Measurements from ENCODE around the gene CLEC4G. TPM values are rescaled to one million over a fixed set of nuclear protein-coding genes. Genes with fewer than 3 reads are reported as not detected.

The CLEC4G gene
- total and polyA plus RNA-seq, 9 of the 15 experiments (the other 6 are each of a cell fraction or from before 2014, with no cell fraction given) = not detected

DNA sequence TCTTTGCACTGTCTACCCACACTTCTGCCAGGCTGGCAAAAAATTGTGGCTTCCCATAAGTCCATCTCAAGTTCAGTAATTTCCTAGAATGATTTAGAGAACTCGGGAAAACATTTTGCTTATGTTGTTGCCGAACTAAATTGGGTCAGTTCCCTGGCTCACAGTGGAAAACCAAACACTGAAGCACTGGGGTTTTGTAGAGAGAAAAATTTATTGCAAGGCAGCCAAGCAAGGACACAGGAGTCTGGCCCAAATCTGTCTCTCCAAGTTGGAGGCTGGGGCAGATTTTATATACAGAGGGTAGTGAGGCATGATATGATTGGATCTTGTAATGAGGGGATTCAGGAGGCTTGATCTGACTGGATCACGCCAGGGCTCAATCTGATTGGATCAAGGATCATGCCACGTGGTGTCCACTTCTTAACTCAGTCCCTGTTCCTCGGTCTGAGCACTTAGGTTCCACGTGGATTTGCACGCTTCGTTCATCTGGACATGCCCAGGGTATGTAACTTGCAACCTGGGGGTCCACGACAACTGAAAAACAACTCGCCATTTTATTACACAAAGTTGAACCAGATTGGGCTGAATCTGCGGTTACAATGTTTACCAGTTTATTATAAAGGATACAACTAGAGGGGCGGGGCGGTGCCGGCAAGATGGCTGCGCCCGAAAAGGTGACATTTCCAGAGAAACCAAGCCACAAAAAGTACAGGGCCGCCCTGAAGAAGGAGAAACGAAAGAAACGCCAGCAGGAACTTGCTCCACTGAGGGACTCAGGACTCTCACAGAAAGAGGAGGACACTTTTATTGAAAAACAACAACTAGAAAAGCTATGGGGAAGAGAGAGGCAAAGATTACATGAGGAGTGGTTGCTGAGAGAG, 8.1 kb upstream of the CLEC4G start:
- POLR2A ChIA-PET = interaction anchor here (1.2 kb wide), 1 partner anchor 91 kb away, joined by 3 read pairs; no protein-coding TSS in a partner anchor
- Histone ChIP-seq H3K27me3 (ENCODE audit: control insufficient read depth in 2 of 2, insufficient read depth in 2 of 2, low read length in 2 of 2) (peaks cover 4 to 9% of the 10 kb centered on the region in 2 experiments; a peak in 3 of 5 replicates), H3K79me2 (ENCODE audit: control insufficient read depth, insufficient read depth, low read length) (no peaks in the 10 kb centered on the region), H3K36me3 (ENCODE audit: control insufficient read depth, insufficient read depth, low read length) (no peaks in the 10 kb centered on the region), H4K20me1 (replicated peaks; ENCODE audit: control insufficient read depth, insufficient read depth, low read length) (no peaks in the 10 kb centered on the region), H3K9me1 (ENCODE audit: control insufficient read depth, insufficient read depth, low read length) (no peaks in the 10 kb centered on the region), H3K4me3 (no peak overlapping the region), H2AFZ (ENCODE audit: low read depth, low read length) (peak overlapping the region; percentile 91), H3K9me3 (replicated peaks; ENCODE audit: control insufficient read depth, insufficient read depth, low read depth, low read length) (0 out of 2 replicates have a peak, but pooled peaks cover 3% of the 10 kb centered on the region), H3K4me2 (ENCODE audit: insufficient read depth, low read length) (peak overlapping the region; percentile 32; the same call in 1 of the 2 replicates), H3K27ac (ENCODE audit: extremely low read depth, low read depth, low read length) (no peak overlapping the region), H3K4me1 (replicated peaks in 1 of 2; ENCODE audit: control insufficient read depth in 2 of 2, insufficient read depth in 2 of 2, low read length in 2 of 2) (peaks cover 0 to 2% of the 10 kb centered on the region in 2 experiments; a peak in 3 of 5 replicates), H3K9ac (ENCODE audit: insufficient read depth in 1 of 2, low read depth in 2 of 2, low read length in 2 of 2) (no peak overlapping the region)
- DNase-seq (ENCODE audit: extremely low read depth in 1 of 4, low spot score in 3 of 4) (no peak), FAIRE-seq (peak; percentile 46), ATAC-seq (no peak)
- 12% methylated on average over 19 of the region's 19 CpGs for WGBS (ENCODE audit: insufficient coverage, low coverage, missing lambda C conversion rate)
- intact Hi-C loops (cut with micrococcal nuclease) (no loop called here), in situ Hi-C loops (cut with MboI) (no loop called here)
- BruUV-seq (replicated peaks) = no TSS peak
- CTCF ChIA-PET (ENCODE audit: low intra/inter-chr PET ratio) = no interaction called here
- TF ChIP-seq, protein P1, sequence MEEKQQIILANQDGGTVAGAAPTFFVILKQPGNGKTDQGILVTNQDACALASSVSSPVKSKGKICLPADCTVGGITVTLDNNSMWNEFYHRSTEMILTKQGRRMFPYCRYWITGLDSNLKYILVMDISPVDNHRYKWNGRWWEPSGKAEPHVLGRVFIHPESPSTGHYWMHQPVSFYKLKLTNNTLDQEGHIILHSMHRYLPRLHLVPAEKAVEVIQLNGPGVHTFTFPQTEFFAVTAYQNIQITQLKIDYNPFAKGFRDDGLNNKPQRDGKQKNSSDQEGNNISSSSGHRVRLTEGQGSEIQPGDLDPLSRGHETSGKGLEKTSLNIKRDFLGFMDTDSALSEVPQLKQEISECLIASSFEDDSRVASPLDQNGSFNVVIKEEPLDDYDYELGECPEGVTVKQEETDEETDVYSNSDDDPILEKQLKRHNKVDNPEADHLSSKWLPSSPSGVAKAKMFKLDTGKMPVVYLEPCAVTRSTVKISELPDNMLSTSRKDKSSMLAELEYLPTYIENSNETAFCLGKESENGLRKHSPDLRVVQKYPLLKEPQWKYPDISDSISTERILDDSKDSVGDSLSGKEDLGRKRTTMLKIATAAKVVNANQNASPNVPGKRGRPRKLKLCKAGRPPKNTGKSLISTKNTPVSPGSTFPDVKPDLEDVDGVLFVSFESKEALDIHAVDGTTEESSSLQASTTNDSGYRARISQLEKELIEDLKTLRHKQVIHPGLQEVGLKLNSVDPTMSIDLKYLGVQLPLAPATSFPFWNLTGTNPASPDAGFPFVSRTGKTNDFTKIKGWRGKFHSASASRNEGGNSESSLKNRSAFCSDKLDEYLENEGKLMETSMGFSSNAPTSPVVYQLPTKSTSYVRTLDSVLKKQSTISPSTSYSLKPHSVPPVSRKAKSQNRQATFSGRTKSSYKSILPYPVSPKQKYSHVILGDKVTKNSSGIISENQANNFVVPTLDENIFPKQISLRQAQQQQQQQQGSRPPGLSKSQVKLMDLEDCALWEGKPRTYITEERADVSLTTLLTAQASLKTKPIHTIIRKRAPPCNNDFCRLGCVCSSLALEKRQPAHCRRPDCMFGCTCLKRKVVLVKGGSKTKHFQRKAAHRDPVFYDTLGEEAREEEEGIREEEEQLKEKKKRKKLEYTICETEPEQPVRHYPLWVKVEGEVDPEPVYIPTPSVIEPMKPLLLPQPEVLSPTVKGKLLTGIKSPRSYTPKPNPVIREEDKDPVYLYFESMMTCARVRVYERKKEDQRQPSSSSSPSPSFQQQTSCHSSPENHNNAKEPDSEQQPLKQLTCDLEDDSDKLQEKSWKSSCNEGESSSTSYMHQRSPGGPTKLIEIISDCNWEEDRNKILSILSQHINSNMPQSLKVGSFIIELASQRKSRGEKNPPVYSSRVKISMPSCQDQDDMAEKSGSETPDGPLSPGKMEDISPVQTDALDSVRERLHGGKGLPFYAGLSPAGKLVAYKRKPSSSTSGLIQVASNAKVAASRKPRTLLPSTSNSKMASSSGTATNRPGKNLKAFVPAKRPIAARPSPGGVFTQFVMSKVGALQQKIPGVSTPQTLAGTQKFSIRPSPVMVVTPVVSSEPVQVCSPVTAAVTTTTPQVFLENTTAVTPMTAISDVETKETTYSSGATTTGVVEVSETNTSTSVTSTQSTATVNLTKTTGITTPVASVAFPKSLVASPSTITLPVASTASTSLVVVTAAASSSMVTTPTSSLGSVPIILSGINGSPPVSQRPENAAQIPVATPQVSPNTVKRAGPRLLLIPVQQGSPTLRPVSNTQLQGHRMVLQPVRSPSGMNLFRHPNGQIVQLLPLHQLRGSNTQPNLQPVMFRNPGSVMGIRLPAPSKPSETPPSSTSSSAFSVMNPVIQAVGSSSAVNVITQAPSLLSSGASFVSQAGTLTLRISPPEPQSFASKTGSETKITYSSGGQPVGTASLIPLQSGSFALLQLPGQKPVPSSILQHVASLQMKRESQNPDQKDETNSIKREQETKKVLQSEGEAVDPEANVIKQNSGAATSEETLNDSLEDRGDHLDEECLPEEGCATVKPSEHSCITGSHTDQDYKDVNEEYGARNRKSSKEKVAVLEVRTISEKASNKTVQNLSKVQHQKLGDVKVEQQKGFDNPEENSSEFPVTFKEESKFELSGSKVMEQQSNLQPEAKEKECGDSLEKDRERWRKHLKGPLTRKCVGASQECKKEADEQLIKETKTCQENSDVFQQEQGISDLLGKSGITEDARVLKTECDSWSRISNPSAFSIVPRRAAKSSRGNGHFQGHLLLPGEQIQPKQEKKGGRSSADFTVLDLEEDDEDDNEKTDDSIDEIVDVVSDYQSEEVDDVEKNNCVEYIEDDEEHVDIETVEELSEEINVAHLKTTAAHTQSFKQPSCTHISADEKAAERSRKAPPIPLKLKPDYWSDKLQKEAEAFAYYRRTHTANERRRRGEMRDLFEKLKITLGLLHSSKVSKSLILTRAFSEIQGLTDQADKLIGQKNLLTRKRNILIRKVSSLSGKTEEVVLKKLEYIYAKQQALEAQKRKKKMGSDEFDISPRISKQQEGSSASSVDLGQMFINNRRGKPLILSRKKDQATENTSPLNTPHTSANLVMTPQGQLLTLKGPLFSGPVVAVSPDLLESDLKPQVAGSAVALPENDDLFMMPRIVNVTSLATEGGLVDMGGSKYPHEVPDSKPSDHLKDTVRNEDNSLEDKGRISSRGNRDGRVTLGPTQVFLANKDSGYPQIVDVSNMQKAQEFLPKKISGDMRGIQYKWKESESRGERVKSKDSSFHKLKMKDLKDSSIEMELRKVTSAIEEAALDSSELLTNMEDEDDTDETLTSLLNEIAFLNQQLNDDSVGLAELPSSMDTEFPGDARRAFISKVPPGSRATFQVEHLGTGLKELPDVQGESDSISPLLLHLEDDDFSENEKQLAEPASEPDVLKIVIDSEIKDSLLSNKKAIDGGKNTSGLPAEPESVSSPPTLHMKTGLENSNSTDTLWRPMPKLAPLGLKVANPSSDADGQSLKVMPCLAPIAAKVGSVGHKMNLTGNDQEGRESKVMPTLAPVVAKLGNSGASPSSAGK (IDR thresholded peaks at IDR 0.05) = peak; percentile 36; the same call in 1 of the 2 replicates
- TF ChIP-seq, protein P2, sequence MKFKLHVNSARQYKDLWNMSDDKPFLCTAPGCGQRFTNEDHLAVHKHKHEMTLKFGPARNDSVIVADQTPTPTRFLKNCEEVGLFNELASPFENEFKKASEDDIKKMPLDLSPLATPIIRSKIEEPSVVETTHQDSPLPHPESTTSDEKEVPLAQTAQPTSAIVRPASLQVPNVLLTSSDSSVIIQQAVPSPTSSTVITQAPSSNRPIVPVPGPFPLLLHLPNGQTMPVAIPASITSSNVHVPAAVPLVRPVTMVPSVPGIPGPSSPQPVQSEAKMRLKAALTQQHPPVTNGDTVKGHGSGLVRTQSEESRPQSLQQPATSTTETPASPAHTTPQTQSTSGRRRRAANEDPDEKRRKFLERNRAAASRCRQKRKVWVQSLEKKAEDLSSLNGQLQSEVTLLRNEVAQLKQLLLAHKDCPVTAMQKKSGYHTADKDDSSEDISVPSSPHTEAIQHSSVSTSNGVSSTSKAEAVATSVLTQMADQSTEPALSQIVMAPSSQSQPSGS (CRISPR knock-in tag; IDR thresholded peaks at IDR 0.05) = no peak
- TF ChIP-seq L3MBTL2 (IDR thresholded peaks at IDR 0.05) (peak; percentile 62), TOE1 (IDR thresholded peaks at IDR 0.05; ENCODE audit: borderline replicate concordance) (no peak), TOE1 (CRISPR knock-in tag; IDR thresholded peaks at IDR 0.05; ENCODE audit: borderline replicate concordance, low read depth) (no peak)
- TF ChIP-seq, protein P3, sequence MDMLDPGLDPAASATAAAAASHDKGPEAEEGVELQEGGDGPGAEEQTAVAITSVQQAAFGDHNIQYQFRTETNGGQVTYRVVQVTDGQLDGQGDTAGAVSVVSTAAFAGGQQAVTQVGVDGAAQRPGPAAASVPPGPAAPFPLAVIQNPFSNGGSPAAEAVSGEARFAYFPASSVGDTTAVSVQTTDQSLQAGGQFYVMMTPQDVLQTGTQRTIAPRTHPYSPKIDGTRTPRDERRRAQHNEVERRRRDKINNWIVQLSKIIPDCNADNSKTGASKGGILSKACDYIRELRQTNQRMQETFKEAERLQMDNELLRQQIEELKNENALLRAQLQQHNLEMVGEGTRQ (CRISPR knock-in tag; IDR thresholded peaks at IDR 0.05) = peak; percentile 44
